SH-SY5Y (cell line): ENCODE data around the gene MED27.
A peak's percentile ranks its signal among the peaks of the same experiment; 100 is the strongest.

Experiments used
- GATA2 ChIP-seq: IDR thresholded peaks from 2 replicates; pipeline ENCODE4 v1.6.1; 2011; ENCODE audit warnings: mild to moderate bottlenecking, low read depth, low read length
- GATA3 ChIP-seq: IDR thresholded peaks from 2 replicates; pipeline ENCODE4 v1.6.1; 2011; ENCODE audit warnings: low read depth, mild to moderate bottlenecking, low read length, moderate library complexity

Gene MED27

DNA sequence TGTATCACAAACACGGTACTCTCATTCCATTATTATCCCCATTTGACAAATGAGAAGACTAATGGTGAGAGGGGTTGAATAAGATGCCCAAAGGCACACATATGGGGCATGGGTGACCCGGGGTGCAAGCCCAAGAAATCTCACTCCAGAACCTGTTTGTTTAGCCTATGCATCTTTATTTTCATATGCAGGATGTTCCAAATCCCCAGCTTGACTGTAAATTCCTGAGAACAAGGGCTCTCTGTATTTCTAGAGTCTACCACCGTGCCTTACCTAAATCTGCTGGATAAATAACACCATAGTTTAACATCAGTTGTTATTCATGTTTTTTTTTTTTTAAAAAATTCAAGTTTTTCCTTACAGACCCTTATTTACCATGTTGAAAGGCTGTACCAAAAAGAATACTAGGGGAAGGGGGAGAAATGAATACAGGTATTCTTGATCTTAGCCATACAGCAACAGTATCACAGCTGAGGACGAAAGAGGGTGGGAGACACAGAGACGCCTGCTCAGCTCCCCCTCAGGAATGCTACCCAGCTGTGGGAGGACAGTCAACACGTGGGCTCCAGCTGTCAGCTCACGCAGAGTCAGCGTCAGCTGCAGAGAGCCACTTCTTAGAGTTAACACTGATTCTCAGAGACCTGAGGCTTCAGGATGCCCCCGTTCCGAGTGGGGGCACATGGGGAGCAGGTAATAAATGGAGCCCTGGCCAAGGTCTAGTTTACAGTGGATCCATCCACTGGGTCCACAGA lies 86.6 kb downstream of the MED27 start:
- TF ChIP-seq GATA3 (no peak), GATA2 (no peak)

DNA sequence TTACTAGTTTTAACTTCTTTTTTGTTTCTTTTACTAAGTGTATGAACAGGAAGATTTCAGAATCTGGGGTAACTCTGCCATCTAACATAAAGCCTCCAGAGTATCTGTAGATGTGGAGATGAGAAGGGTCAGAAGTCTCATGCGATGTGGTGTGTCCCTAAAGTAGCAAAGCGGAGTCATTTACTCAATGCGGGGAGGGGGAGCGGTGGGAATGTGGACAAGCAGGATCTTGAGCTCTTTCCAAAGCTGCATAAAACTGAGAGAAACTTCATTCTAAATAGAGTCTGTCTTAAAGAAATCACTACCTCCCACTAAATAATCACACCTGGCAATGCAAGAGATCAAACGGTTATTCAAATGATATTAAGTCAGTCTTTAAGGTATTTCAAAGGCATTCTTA lies 92.4 kb downstream of the MED27 start:
- TF ChIP-seq GATA3: no peak
- no peak for TF ChIP-seq GATA2

DNA sequence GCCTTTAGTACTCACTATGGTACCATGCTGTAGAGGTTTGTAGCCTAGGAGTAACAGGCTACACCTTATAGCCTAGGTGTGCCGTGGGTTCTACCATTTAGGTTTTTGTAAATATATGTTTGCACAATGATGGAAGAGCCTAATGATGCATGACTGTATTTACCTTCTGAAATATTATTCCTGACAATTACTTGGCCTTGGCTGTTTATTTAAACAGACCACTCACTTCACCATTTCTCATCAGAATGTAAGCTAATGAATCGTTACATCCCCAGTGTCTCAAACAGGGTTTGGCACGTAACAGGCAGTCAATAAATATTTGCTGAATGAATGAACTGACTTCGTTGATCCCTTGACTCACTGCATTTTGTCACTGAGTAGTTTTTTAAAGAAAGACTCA lies 93.1 kb downstream of the MED27 start:
- TF ChIP-seq GATA2 (no peak), GATA3 (no peak)

DNA sequence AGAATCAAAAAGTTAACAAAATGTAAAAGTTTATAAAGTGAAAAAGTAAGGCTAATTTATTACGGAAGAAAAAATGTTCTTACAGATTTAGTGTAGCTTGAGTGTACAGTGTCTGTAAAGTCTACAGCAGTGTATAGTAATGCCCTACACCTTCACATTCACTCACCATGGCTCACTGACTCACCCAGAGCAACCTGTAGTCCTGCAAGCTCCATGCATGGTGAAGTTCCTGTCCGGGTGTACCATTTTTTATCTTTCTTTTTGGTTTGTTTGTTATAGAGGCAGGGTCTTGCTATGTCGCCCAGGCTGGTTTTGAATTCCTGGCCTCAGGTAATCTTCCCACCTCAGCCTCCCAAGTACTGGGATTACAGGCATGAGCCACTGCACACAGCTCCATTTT lies 93.6 kb downstream of the MED27 start:
- TF ChIP-seq GATA2 (no peak), GATA3 (no peak)

DNA sequence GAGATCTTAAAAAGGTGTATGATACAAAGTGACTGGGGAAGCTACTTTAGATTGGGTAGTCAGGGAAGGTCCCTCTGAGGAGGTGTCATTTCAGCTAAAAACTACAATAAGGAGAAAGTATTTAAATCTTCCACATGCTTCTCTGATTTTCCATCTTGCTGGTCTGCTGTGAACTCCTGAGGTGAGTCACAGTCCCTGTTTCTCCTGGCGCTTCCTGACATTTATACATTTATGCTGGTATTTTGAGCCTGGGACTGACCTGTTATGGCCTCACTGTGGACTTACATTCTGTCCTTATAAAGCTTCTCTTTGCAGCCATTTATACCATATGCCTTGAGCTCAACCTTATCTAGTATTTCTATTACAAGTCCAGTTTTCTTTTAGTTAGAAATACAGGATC lies 95.1 kb downstream of the MED27 start:
- TF ChIP-seq GATA2 (no peak), GATA3 (no peak)

DNA sequence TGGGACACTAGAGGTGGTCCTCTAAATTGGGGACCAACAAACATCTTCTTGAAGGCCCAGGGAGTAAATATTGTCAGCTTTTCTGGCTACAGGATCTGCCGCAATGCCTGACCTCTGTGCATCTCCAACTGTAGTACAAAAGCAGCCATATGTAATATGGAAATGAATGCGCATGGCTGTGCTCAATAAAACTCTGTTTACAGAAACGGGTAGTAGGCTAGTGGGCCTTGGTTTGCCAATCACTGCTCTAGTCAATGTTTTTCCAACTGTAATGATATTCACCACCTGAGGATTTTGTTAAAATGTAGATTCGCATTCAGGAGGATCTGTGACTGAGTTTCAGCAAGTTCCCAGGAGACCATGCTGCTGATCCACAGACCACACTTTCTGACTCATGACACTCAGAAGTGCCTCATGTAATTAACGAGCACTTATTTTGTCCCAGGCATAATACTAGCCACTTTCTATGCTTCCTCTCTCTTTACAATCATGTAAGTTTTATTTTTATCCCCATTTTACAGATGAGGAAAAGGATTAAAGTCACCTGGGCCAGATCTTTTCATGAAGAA lies 96.9 kb downstream of the MED27 start:
- no peak for TF ChIP-seq GATA2
- no peak for TF ChIP-seq GATA3

DNA sequence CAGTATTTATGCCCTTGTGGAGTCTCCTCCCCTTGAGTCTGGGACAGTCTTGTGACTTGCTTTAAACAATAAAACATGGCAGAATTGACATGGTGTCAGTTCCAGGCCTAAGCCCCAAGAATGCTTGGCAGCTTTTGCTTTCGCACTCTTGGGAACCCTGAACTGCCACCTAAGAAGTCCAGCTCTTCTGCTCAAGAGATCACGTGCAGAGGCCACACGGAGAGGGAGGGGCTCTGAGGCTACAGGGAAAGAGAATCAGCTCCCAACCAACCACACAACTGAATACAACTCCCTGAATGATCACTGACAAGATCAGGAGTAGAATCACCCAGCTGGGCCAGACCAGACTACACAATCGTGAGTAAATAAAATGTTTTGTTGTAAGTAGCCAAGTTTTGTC lies 97.6 kb downstream of the MED27 start:
- TF ChIP-seq GATA2 (no peak), GATA3 (no peak)

DNA sequence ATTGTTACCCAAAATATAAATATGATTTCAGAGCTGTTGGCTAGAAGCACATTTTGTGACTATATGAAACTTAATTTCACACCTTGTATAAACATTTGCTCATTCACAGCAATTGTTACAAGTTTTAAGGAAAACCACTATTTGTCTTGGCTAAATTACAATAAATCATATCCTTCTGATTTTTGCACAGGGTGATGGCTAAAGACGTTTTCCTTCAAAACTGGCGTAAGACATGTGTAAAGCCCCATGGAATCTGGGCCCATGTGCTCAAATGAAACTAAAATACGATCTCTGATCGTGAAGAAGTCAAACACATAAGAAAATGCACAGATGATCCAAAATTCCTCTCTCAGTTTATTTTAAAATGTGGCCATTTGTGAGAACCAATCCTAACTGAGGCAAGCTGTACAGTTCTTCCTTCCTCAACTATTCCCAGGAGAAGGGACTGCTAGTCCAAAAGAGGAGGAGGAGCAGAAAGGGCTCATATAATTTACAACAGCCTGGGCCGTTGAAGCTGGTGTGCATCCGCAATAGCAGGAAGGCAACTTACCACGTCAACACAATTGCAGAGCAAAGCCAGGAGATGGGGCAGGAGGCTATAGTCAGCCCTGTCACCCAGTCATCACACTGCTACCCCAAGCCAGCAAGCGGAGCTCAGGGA lies 98.4 kb downstream of the MED27 start:
- no peak for TF ChIP-seq GATA2
- no peak for TF ChIP-seq GATA3

DNA sequence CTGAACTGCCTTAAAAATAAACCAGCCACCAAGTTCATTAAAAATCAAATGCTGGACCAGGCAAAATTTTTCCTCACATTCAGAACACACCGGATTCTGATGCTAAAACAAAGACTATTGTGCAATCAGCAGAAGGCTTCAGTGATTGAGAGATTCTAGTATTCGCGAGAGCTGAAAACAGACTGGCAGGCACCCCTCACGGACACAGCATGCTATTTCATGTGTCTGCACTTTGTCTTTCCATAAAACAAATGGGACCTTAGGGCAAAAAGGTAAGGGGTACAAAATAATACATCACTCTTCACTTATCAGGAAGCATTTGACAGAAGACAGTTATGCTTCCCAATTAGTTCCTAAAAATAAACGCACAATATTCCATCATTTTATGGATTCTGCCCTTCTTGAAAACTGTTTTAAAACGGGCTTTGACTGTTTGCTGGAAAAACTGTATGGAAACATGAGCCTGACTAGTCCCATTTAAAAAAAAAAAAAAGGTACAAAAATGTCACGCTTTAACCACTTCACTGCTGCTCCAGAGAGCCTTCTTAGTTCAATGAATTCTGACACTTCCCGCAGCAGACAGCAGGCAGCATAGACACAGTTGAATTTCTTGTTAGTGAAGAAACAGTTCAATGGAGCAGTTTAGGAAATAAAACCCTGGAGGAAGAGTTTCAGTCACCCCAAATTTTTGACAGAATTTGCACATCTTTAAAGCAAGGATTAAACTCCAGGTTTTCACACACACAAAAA lies 99.2 kb downstream of the MED27 start:
- TF ChIP-seq GATA2 (peak; percentile 76), GATA3 (no peak)

DNA sequence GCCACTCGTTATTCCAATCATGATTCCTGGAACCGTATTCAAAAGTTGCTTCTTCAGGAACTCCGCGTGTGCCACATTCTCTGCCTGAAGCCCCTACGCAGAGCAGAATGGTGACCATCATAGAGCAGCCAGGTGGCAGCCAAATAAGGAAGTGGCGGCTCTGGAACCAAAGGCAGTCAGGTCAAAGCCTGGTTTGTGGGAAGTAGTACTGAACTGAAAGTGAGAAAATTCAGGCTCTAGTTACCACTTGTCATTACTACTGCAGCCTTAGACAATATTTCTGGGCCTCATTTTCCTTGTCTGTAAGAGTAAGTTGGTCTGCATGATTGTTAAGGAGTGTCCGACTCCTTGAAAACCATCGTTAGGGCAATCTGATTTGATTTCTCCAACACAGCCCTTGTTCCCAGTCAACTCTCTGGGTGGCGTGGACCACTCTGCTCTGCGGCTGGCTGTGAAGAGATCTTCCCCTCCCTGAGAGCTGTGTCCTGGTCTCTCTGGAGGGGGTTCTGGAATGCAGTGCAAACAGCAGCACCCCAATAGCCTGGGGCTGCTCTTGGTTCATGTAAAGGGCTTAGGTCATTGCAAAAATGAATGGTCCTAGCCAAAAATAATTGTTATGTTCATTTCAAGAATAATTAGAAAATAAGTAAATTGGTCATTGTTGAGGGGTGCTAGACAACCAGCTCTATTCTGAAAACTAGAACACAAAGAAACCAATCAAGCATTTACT lies 102.4 kb downstream of the MED27 start:
- TF ChIP-seq GATA2 (no peak), GATA3 (no peak)

DNA sequence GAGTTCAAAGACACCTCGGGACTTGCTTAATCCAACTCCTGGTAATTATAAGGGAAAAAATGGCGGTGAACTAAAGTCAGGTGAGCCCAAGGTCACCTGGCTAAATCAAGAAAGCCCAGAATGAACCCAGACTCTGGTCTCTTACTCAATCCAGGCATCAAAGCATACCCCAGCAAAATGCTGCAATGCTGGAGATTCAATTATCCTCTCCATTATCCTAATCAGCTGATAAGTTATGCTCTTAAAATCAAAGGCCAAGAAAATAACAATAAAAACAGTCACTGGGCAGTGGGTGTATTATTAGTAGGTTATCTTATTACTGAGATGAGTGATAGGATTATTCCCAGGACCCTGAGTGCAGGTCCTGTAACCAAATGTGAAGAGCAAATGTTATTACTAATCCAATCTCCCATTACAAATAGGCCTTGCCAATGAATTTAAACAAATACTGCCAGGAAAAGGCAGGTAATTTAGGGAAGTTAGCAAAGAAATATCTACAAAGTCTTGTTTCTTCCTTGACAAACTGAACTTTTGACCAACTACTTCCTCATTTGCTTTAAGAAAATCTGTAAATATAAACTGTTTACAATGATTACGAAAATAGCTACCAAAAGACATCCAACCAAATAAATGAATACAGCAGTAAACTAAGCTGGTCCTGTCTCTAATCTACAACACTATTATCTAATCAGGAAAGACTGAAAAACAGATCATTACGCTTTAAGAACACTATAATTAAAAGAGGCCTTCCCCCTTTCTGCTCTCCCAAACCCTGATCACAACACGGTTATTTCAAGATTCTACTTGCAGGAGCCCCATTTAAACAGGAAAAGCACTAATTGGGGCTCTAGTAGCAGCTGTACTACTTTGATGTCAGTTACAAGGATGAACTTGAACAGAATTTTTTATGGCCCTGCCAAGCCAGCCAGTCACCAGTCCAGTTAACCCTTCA lies 103.2 kb downstream of the MED27 start:
- TF ChIP-seq GATA2: peak; percentile 43
- no peak for TF ChIP-seq GATA3

DNA sequence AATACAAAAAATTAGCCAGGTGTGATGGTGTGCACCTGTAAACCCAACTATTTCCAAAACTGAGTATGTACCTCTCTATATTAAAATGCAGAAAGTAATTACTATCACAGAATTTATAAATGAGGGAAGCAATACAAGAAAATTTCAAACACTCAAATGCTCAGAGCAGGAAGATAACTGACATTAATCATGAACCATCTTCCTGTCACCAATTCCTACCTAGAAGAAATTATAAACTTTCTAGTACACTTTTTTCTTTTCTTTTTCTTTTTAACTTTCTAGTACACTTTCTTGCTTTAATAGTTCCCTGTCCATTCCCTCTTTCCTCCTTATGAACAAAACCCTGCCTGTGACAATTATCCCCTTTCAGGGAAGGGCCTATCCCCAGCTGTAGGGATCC lies 106.8 kb downstream of the MED27 start:
- TF ChIP-seq GATA3: no peak
- no peak for TF ChIP-seq GATA2

DNA sequence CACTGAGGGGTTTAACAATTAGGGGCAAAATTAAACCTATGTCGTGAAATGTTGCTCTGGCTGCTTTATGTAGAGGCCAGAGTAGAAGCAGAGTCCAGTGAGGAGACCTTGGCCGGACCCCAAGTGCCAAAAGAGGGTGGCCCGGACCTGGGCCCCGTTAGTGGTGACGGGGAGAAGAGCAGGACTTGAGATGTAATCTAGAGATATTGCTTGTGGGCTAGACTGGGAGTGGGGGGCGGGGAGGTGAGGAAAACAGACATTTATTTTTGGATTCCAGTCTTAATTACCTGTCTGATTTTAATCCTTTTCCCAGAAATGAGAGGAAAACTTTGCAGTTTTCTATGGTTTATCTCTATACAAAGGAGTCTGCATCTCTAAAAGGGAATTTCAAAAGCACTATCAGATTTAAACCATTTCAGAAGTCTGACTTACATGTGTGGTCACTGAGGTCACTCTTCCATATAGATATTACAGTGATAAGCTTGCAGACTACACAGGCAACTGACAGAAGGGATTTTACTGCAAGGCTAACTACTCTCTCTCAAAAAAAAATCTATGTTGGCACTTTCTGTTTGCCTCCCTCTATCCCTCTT lies 108.1 kb downstream of the MED27 start:
- TF ChIP-seq GATA2 (peak; percentile 91), GATA3 (peak; percentile 90)
